ENCODE data around the gene UGT3A1.

The UGT3A1 gene

GRCh38 chr5:35904443-35905132 is 86.6 kb downstream of the UGT3A1 start:
- no peak for DNase-seq

GRCh38 chr5:35903631-35904203 is 87.5 kb downstream of the UGT3A1 start:
- DNase-seq, result no peak

- DNase-seq, result no peak
Observed at GRCh38 chr5:35902046-35902672, 89.0 kb downstream of the UGT3A1 start.
